Melanocyte of skin (primary cell): ENCODE measurements around the gene CSH1. TPM values are rescaled to one million over a fixed set of nuclear protein-coding genes. Genes with fewer than 3 reads are reported as not detected.

ENCODE experiments used
- small RNA-seq, 2 donors: library from RNA; depleted of rRNA; stranded (forward); fragments of <200 nt; gene quantifications; one replicate each; pipeline ENCODE3, GENCODE V24; 2012
- total RNA-seq, 2 donors: library from RNA; depleted of rRNA; stranded (reverse); fragments of >200 nt; gene quantifications; 2 replicates each; pipeline ENCODE4 v1.2.3, GENCODE V29; 2012

CSH1 gene
- total RNA-seq, result not detected

DNA sequence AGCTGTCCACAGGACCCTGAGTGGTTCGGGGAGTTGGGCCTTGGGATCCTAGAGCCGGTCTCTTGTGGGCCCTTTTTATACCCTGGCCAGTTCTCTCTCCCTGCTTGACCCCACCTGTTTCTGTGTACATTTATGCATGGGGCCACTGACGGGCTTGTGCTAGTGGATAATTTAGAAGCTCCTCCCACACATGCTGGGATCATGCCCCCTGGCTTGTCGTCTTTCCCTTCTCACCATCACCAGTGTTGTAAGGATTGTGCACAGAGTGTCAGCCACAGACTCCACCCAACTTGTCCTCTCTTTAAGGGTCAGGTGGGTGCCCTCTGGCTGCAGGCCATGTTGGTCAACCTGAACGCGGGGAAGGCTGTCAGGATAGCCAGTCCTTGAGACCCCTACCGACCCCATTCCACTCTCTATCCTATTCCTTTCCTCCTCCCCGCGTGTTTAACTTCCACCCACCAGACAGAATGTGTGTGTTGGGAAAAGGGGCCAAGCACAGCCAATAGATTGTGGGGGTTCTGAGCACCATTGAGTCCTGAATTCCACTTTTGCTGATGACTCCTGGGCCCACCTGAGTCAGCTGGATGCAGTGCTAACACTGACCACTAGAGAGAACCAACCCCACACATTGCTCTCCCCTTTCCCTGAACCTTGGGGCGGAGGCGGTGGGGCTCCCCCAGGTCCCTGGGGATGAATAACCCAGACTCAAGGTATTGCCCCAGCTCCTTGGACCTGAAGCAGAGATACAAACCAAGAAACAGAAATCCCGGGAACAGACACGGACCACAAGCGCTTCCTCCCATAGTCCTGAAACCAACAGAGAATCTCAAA lies at the start of gene CSH1:
Gene CSH1, minus strand, starts transcription at position 51 of the 831 bp plus-strand sequence. CDS start 63 bp downstream, outside the sequence.

DNA sequence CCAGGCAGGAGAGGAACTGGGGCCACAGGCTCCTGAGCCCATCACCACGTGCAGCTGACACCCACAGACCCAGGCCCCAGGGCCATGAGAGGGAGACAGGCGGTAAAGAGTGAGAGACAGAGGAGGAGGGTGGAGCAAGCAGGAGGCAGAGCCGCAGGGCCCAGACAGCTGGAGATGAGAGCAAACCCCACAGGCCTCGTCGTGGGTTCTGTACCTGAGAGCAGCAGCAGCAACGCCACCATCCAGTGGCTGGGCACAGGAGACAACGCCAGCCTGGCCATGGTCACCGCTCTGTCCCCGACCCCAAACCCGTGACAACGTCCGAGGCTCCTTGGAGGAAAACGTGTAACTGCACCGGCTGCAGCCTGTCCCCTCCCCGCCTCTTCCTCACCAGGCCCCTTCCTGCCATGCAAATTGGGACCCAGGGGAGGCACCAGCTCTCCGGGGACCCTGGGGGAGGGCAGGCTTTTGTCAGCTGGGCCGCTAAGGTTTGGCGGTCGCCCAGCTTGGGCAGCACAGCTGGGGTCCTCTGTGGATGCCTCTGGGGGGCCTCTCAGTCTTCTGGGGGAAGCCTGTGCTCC lies 35.7 kb upstream of the CSH1 start, which contains the start of gene CD79B:
Gene CD79B, minus strand, starts transcription at position 351 of the 581 bp plus-strand sequence. Its CDS starts 70 bp downstream, at position 281.

DNA sequence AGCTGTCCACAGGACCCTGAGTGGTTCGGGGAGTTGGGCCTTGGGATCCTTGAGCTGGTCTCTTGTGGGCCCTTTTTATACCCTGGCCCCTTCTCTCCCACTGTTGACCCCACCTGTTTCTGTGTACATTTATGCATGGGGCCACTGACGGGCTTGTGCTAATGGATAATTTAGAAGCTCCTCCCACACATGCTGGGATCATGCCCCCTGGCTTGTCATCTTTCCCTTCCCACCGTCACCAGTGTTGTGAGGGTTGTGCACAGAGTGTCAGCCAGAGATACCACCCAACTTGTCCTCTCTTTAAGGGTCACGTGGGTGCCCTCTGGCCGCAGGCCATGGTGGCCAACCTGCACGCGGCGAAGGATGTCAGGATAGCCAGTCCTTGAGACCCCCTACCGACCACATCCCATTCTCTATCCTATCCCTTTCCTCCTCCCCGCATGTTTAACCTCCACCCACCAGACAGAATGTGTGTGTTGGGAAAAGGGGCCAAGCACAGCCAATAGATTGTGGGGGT lies 22.5 kb upstream of the CSH1 start, which contains the start of gene GH1:
Gene GH1, minus strand, starts transcription at position 51 of the 517 bp plus-strand sequence. CDS start 63 bp downstream, outside the sequence.

DNA sequence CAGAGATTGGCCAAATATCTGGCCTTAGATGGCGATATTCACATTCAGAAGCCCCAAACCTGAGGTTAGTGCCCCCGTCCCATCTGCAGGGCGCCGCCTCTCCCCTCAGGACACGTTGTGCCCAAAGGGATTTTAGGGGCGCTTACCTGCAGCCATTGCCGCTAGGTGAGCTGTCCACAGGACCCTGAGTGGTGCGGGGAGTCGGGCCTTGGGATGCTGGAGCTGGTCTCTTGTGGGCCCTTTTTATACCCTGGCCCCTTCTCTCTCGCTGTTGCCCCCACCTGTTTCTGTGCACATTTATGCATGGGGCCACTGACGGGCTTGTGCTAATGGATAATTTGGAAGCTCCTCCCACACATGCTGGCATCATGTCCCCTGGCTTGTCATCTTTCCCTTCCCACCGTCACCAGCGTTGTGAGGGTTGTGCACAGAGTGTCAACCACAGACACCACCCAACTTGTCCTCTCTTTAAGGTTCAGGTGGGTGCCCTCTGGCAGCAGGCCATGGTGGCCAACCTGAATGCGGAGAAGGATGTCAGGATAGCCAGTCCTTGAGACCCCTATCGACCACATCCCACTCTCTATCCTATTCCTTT lies 14.8 kb upstream of the CSH1 start, which contains the start of gene CSHL1:
Gene CSHL1, minus strand, starts transcription at position 218 of the 595 bp plus-strand sequence. Its CDS starts 62 bp downstream, at position 156.

DNA sequence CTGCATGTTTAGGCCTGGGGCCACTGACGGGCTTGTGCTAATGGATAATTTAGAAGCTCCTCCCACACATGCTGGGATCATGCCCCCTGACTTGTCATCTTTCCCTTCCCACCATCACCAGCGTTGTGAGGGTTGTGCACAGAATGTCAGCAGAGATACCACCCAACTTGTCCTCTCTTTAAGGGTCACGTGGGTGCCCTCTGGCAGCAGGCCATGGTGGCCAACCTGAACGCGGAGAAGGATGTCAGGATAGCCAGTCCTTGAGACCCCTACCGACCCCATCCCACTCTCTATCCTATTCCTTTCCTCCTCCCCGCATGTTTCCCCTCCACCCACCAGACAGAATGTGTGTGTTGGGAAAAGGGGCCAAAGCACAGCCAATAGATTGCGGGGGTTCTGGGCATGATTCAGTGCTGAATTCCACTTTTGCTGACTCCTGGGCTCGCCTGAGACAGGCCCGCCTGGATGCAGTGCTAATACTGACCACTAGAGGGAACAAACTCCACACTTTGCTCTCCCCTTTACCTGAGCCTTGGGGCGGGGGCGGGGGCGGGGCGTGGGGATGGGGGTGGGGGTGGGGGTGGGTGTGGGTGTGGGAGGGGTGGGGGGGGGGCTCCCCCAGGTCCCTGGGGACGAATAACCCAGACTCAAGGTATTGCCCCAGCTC lies 14.3 kb downstream of the CSH1 start, which contains the start of gene GH2:
Gene GH2, minus strand, starts transcription at position 10 of the 667 bp plus-strand sequence. CDS start 143 bp downstream, outside the sequence.

GRCh38 chr17:63873577-63873976 lies 22.8 kb downstream of the CSH1 start, which contains the start of gene CSH2:
Gene CSH2, minus strand, starts transcription at chr17:63873677. Its CDS starts 63 bp downstream, at chr17:63873614.

Small RNA genes lying within 50 kb of the gene (small RNA-seq; reads per million reads assigned to genes)
- 0 reads per million in 2 donors for gene AC040958.1
- gene AC127029.1, result 0 to 0.17 reads per million in 2 donors
- 0 reads per million in 2 donors for gene GH1

Other genes with a start within 250 kb of the CSH1 start
- 10 to 100 TPM; 27.2 to 39.0 TPM for gene LIMD2, start 196.4 kb downstream of the CSH1 start, total RNA-seq
- gene STRADA, start 154.8 kb downstream of the CSH1 start, total RNA-seq, result 10 to 100 TPM; 34.3 to 34.4 TPM
- 10 to 100 TPM; 57.5 to 75.6 TPM for gene CCDC47, start 123.0 kb downstream of the CSH1 start, total RNA-seq
- 10 to 100 TPM; 63.3 to 67.9 TPM for gene DDX42, start 122.4 kb downstream of the CSH1 start, total RNA-seq
- gene PSMC5, start 69.1 kb downstream of the CSH1 start, total RNA-seq, result 10 to 100 TPM; 21.3 to 43.0 TPM
- gene FTSJ3, start 68.9 kb downstream of the CSH1 start, total RNA-seq, result 10 to 100 TPM; 57.8 to 80.9 TPM
- 10 to 100 TPM; 93.6 to 97.7 TPM for gene SMARCD2, start 53.9 kb downstream of the CSH1 start, total RNA-seq
- not detected for gene CSH2, start 22.9 kb downstream of the CSH1 start, total RNA-seq
- not detected for gene GH2, start 14.6 kb downstream of the CSH1 start, total RNA-seq
- not detected for gene CSHL1, start 14.7 kb upstream of the CSH1 start, total RNA-seq
- not detected for gene GH1, start 22.3 kb upstream of the CSH1 start, total RNA-seq
- 10 to 100 TPM; 20.6 to 29.0 TPM for gene CD79B, start 35.8 kb upstream of the CSH1 start, total RNA-seq
- not detected for gene SCN4A, start 76.3 kb upstream of the CSH1 start, total RNA-seq
- under 1 TPM in 1 of 2 donors, not detected in 1; under 0.01 TPM for gene PRR29, start 101.8 kb upstream of the CSH1 start, total RNA-seq
- gene ICAM2, start 124.1 kb upstream of the CSH1 start, total RNA-seq, result under 1 TPM in 1 of 2 donors, not detected in 1; 0.33 TPM
- gene ERN1, start 233.6 kb upstream of the CSH1 start, total RNA-seq, result 1 to 10 TPM; 4.5 to 5.0 TPM